Brain microvascular endothelial cell (primary cell): ENCODE data around the gene CBX1.
"Not testable (repeated sequence)": the region's sequence is repeated elsewhere in the genome, so short reads cannot be mapped to it uniquely, and the experiment has no call there.

ENCODE experiments used
- DNase-seq: peaks from one replicate; pipeline ENCODE4 v3.0.0-alpha.2; 2020
- H3K27ac ChIP-seq: fragments of 250-450 bp; sonication (Bioruptor Pico); 2 replicates; pipeline ENCODE4 v1.5.1; 2020; ENCODE audit warnings: mild to moderate bottlenecking, moderate library complexity
- H3K27me3 ChIP-seq: fragments of 250-450 bp; sonication (Bioruptor Pico); replicated peaks from 2 replicates; pipeline ENCODE4 v1.5.1; 2020; ENCODE audit warnings: mild to moderate bottlenecking
- H3K36me3 ChIP-seq: fragments of 250-450 bp; sonication (Bioruptor Pico); replicated peaks from 2 replicates; pipeline ENCODE4 v1.5.1; 2020; ENCODE audit warnings: mild to moderate bottlenecking
- H3K4me3 ChIP-seq: 2 replicates; pipeline ENCODE4 v1.5.1; 2011; ENCODE audit warnings: low read depth, mild to moderate bottlenecking, control low read depth, low read length, moderate library complexity
- CTCF ChIP-seq: IDR thresholded peaks from 2 replicates; pipeline ENCODE4 v1.5.1; 2011; ENCODE audit warnings: low read depth, mild to moderate bottlenecking, moderate library complexity, low read length, control low read depth, inconsistent platforms; ENCODE audit errors: missing control alignments
- in situ Hi-C: cut with HindIII; loops from 2 replicates; pipeline ENCODE4 v1.10.0; 2017; ENCODE audit warnings: low sequenced_read_pairs, low pct_ligation_motif_present

Gene CBX1

DNA sequence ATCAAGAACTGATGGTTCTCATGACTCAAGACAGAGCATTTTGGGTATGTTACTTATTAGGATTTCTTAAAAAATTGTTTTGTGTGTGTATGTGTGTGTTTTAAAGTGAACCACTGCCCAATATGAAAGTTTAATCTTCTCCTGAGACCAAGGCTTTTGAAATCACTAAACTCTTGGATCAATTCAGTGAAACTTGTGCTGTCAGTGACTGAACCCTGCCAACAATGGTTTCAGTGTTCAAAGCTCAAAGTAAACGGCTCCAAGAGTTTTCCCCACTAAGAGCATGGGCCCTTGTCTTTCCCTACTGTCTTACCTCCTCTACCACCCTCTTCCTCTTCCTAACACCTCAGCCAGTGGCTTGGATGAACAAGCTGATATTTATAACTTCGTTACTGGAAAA, 31.1 kb downstream of the CBX1 start:
- Histone ChIP-seq H3K27ac (no peak overlapping the region), H3K4me3 (no peak overlapping the region), H3K36me3 (peaks cover 52% of the 10 kb centered on the region), H3K27me3 (no peaks in the 10 kb centered on the region)
- DNase-seq: no peak
- TF ChIP-seq CTCF: no peak
- in situ Hi-C loops: no loop called here

- TF ChIP-seq CTCF: peak; percentile 75
- Histone ChIP-seq H3K4me3 (no peak overlapping the region), H3K27ac (peak overlapping the region; percentile 16), H3K36me3 (peaks cover 48% of the 10 kb centered on the region), H3K27me3 (no peaks in the 10 kb centered on the region)
- DNase-seq: peak; percentile 28
- in situ Hi-C loops: no loop called here
These were observed 32.8 kb downstream of the CBX1 start for GRCh38 chr17:48068491-48068961.

GRCh38 chr17:48067808-48068207, 33.5 kb downstream of the CBX1 start:
- in situ Hi-C loops, DNase-seq, H3K27ac ChIP-seq, H3K4me3 ChIP-seq, H3K27me3 ChIP-seq: not testable (repeated sequence)
- H3K36me3 ChIP-seq: peaks cover 47% of the 10 kb centered on the region

GRCh38 chr17:48067245-48067644, 34.0 kb downstream of the CBX1 start:
- Histone ChIP-seq H3K27ac (no peak overlapping the region), H3K36me3 (peaks cover 51% of the 10 kb centered on the region), H3K27me3 (no peaks in the 10 kb centered on the region), H3K4me3 (no peak overlapping the region)
- no peak for TF ChIP-seq CTCF
- in situ Hi-C loops: no loop called here
- DNase-seq: no peak

GRCh38 chr17:48066656-48067055, 34.6 kb downstream of the CBX1 start:
- no peak overlapping the region for H3K27ac ChIP-seq
- H3K27me3 ChIP-seq: no peaks in the 10 kb centered on the region
- peaks cover 53% of the 10 kb centered on the region for H3K36me3 ChIP-seq
- no peak overlapping the region for H3K4me3 ChIP-seq
- in situ Hi-C loops: no loop called here
- TF ChIP-seq CTCF: no peak
- DNase-seq: no peak

- peaks cover 51% of the 10 kb centered on the region for H3K36me3 ChIP-seq
- H3K27ac ChIP-seq: no peak overlapping the region
- H3K27me3 ChIP-seq: no peaks in the 10 kb centered on the region
- no peak for DNase-seq
- no peak overlapping the region for H3K4me3 ChIP-seq
- in situ Hi-C loops: no loop called here
- TF ChIP-seq CTCF: no peak
These were observed 35.1 kb downstream of the CBX1 start for GRCh38 chr17:48066192-48066591.
